ENCODE results near the gene DBF4B. TPM values are rescaled to one million over a fixed set of nuclear protein-coding genes. Genes with fewer than 3 reads are reported as not detected.
"Not testable (repeated sequence)": the region's sequence is repeated elsewhere in the genome, so short reads cannot be mapped to it uniquely, and the experiment has no call there.

DBF4B gene
- total and polyA plus RNA-seq, 2 donors from 2014 or later: 1.8 to 3.5 TPM

DNA sequence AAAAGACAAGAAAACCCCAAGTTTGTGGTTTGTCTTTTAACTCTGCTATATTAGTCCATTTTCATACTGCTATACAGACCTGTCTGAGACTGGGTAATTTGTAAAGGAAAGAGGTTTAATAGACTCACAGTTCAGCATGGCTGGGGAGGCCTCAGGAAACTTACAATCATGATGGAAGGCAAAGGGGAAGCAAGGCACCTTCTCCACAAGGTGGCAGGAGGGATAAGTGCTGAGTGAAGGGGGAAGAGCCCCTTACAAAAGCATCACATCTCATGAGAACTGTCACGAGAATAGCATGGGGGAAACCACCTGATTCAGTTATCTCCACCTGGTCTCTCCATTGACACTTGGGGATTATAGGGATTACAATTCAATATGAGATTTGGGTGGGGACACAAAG lies 36.8 kb downstream of the DBF4B start:
- no peak overlapping the region for H3K9ac ChIP-seq (ENCODE audit: low read length in 3 of 3)
- no peaks in the 10 kb centered on the region for H3K4me1 ChIP-seq (ENCODE audit: control insufficient read depth in 2 of 3, insufficient read depth in 2 of 3, low read depth in 1 of 3, low read length in 3 of 3)
- intact Hi-C loops (cut with DNase I): no loop called here
- DNase-seq: no peak
- H3K27ac ChIP-seq (ENCODE audit: low read depth in 2 of 2, low read length in 2 of 2): no peak overlapping the region
- no peak for FAIRE-seq
- H3K4me3 ChIP-seq (ENCODE audit: low read length in 3 of 3): no peak overlapping the region
- no peaks in the 10 kb centered on the region for H3K27me3 ChIP-seq (ENCODE audit: control insufficient read depth, insufficient read depth, low read length)
- TF ChIP-seq, protein P1, sequence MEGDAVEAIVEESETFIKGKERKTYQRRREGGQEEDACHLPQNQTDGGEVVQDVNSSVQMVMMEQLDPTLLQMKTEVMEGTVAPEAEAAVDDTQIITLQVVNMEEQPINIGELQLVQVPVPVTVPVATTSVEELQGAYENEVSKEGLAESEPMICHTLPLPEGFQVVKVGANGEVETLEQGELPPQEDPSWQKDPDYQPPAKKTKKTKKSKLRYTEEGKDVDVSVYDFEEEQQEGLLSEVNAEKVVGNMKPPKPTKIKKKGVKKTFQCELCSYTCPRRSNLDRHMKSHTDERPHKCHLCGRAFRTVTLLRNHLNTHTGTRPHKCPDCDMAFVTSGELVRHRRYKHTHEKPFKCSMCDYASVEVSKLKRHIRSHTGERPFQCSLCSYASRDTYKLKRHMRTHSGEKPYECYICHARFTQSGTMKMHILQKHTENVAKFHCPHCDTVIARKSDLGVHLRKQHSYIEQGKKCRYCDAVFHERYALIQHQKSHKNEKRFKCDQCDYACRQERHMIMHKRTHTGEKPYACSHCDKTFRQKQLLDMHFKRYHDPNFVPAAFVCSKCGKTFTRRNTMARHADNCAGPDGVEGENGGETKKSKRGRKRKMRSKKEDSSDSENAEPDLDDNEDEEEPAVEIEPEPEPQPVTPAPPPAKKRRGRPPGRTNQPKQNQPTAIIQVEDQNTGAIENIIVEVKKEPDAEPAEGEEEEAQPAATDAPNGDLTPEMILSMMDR (IDR thresholded peaks at IDR 0.05; ENCODE audit: borderline replicate concordance, extremely low read depth, insufficient read depth): no peak
- no peaks in the 10 kb centered on the region for H3K9me3 ChIP-seq (ENCODE audit: control insufficient read depth in 2 of 3, insufficient read depth in 1 of 3, low read length in 3 of 3)
- no peaks in the 10 kb centered on the region for H3K36me3 ChIP-seq (ENCODE audit: control insufficient read depth in 2 of 3, insufficient read depth in 3 of 3, low read length in 3 of 3)

DNA sequence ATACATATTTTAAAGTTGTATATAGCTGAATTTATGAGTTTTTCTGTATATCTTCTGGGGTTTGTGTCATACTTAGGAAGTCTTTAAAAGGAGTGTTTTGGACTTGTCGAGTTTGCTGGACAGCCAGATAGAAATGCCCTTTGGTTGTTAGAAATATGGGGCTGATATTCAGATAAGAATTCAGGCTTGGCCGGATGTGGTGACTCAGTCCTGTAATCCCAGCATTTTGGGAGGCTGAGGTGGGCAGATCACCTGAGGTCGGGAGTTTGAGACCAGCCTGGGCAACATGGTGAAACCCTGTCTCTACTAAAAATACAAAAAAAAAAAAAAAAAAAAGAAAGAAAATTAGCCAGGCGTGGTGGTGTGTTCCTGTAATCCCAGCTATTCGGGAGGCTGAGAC lies 37.3 kb downstream of the DBF4B start:
- H3K9ac ChIP-seq (ENCODE audit: low read length in 3 of 3); H3K4me1 ChIP-seq (ENCODE audit: control insufficient read depth in 2 of 3, insufficient read depth in 2 of 3, low read depth in 1 of 3, low read length in 3 of 3); H3K27ac ChIP-seq (ENCODE audit: low read depth in 2 of 2, low read length in 2 of 2); H3K27me3 ChIP-seq (ENCODE audit: control insufficient read depth, insufficient read depth, low read length); FAIRE-seq; DNase-seq; intact Hi-C loops (cut with DNase I); H3K9me3 ChIP-seq (ENCODE audit: control insufficient read depth in 2 of 3, insufficient read depth in 1 of 3, low read length in 3 of 3); H3K36me3 ChIP-seq (ENCODE audit: control insufficient read depth in 2 of 3, insufficient read depth in 3 of 3, low read length in 3 of 3); H3K4me3 ChIP-seq (ENCODE audit: low read length in 3 of 3): not testable (repeated sequence)

DNA sequence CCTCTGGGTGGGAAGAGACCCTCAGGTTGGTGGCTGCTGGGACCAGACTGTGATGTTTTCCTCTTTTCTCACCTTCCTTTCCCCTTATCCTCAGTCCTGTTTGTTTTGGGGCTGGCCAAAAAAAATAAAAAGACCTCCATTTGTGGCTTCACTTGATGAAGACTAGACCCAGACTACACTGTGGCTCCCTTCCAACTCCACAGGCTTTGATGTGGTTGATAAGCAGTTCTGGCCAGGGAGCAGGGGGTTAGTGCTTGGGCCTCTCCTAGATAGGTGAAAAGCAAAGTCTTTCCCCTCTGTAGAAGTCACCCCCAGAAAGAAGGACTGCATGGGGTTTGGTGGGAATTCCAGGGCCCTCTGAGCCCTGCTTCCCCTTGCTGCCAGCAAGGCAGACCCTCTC lies 39.1 kb downstream of the DBF4B start:
- no peak for FAIRE-seq
- Histone ChIP-seq H3K4me1 (ENCODE audit: control insufficient read depth in 2 of 3, insufficient read depth in 2 of 3, low read depth in 1 of 3, low read length in 3 of 3) (no peaks in the 10 kb centered on the region), H3K4me3 (ENCODE audit: low read length in 3 of 3) (no peak overlapping the region), H3K9me3 (ENCODE audit: control insufficient read depth in 2 of 3, insufficient read depth in 1 of 3, low read length in 3 of 3) (no peaks in the 10 kb centered on the region), H3K27me3 (ENCODE audit: control insufficient read depth, insufficient read depth, low read length) (no peaks in the 10 kb centered on the region), H3K36me3 (ENCODE audit: control insufficient read depth in 2 of 3, insufficient read depth in 3 of 3, low read length in 3 of 3) (peaks cover 0 to 2% (median 0%) of the 10 kb centered on the region in 3 donors), H3K9ac (ENCODE audit: low read length in 3 of 3) (no peak overlapping the region), H3K27ac (ENCODE audit: low read depth in 2 of 2, low read length in 2 of 2) (no peak overlapping the region)
- intact Hi-C loops (cut with DNase I): no loop called here
- TF ChIP-seq, protein P1 (IDR thresholded peaks at IDR 0.05; ENCODE audit: borderline replicate concordance, extremely low read depth, insufficient read depth): no peak
- peak in 1 of 5 donors; percentile 27 for DNase-seq

DNA sequence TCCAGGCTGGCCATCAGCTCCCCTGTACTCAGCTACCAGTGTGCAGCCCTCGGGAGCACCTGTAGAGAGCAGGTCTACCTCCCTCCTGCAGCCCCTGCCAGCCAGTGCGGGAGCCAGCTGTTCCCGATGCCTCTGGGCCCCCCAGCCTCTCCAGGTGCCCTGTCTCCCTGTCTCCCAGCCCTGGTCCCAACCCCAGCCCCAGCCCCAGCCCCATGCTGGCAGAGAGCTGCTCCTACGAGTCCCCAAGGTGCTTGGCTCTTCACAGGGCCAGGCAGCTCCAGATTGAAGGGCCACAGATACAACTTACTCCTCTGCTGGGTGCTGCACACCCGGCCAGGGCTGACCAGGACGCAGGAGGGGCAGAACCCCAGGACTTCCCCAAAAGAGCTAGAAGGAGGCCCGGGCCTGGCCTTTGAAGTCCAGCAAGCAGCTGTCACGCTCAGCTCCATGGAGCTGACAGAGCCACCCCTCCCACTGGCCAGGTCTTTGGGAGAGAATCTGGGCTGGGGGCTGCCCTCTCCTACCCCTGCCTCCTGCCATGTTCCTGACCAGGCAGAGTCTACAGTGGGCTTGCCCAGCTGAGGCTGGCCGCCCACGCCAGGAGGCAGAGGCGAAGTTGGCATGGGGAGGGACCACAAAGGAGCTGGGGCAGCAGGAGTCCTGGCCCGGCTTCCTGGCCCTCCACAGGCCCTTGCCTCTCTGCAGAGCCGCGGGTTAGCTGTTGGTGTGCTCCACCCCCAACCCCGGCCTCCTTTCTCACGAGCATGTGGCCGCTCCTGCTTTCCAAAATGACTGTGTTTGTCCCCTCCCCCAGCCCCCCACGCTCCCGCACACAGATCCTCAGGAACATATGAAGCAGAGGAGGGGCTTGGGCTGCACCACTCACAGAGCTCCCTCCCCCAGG lies 40.9 kb downstream of the DBF4B start:
- intact Hi-C loops (cut with DNase I): no loop called here
- no peak overlapping the region for H3K4me3 ChIP-seq (ENCODE audit: low read length in 3 of 3)
- H3K4me1 ChIP-seq (ENCODE audit: control insufficient read depth in 2 of 3, insufficient read depth in 2 of 3, low read depth in 1 of 3, low read length in 3 of 3): no peaks in the 10 kb centered on the region
- H3K9me3 ChIP-seq (ENCODE audit: control insufficient read depth in 2 of 3, insufficient read depth in 1 of 3, low read length in 3 of 3): no peaks in the 10 kb centered on the region
- no peaks in the 10 kb centered on the region for H3K27me3 ChIP-seq (ENCODE audit: control insufficient read depth, insufficient read depth, low read length)
- FAIRE-seq: no peak
- no peak overlapping the region for H3K27ac ChIP-seq (ENCODE audit: low read depth in 2 of 2, low read length in 2 of 2)
- TF ChIP-seq, protein P1 (IDR thresholded peaks at IDR 0.05; ENCODE audit: borderline replicate concordance, extremely low read depth, insufficient read depth): no peak
- no peak overlapping the region for H3K9ac ChIP-seq (ENCODE audit: low read length in 3 of 3)
- peak in 3 of 5 donors; percentile 16 to 61 (median 18) for DNase-seq
- H3K36me3 ChIP-seq (ENCODE audit: control insufficient read depth in 2 of 3, insufficient read depth in 3 of 3, low read length in 3 of 3): peaks cover 0 to 2% (median 0%) of the 10 kb centered on the region in 3 donors
